SK-N-SH (cell line): ENCODE results near the gene JPH3. TPM values are rescaled to one million over a fixed set of nuclear protein-coding genes. Genes with fewer than 3 reads are reported as not detected.

Source experiments
- CTCF ChIA-PET: fragments of 300-600, 350-600 bp; formaldehyde crosslinking; extraction: SDS; loops from one replicate; lab custom pipeline; 2021; lab: Yijun Ruan, JAX
- POLR2A ChIA-PET: fragments of 350-600 bp; sonication (Branson Sonifier 250); formaldehyde crosslinking; extraction: SDS; loops from one replicate; lab custom pipeline; 2020; ENCODE audit warnings: antibody characterized with exemption, inconsistent platforms; lab: Yijun Ruan, JAX
- DNase-seq: peaks from one replicate; pipeline ENCODE4 v3.0.0; 2012
- H2AFZ ChIP-seq: fragments of 200-600 bp; sonication (generic); 2 replicates; pipeline ENCODE4 v1.8.1; 2016; ENCODE audit warnings: antibody characterized with exemption, mild to moderate bottlenecking, low read depth
- H3F3A ChIP-seq: fragments of 200-600 bp; sonication (generic); replicated peaks from 2 replicates; pipeline ENCODE3; 2016; ENCODE audit warnings: antibody characterized with exemption, mild to moderate bottlenecking; ENCODE audit not compliant: insufficient read depth
- H3K27ac ChIP-seq, 2 experiments: fragments of 200-500 bp in 1 of 2; fragments of 200-600 bp in 1 of 2; sonication (Bioruptor generic) in 1 of 2; sonication (generic), shearing (Covaris generic) in 1 of 2; 2 replicates each; pipeline versions ENCODE4 v1.5.1 to v1.6.1; 2014 to 2016; ENCODE audit warnings: low read depth in 2 of 2, inconsistent platforms in 1 of 2, low read length in 1 of 2, mild to moderate bottlenecking in 1 of 2, mixed read lengths in 1 of 2
- H3K27me3 ChIP-seq: fragments of 200-600 bp; sonication (generic), shearing (Covaris generic); 2 replicates; pipeline ENCODE4 v1.6.1; 2016; ENCODE audit warnings: mixed run types; ENCODE audit not compliant: insufficient read depth
- H3K36me3 ChIP-seq, 2 experiments: fragments of 200-500 bp in 1 of 2; fragments of 200-600 bp in 1 of 2; sonication (Bioruptor generic) in 1 of 2; sonication (generic) in 1 of 2; replicated peaks in 1 of 2; 2 replicates each; pipeline versions ENCODE3 to v1.5.1; 2014 to 2016; ENCODE audit warnings: low read length in 1 of 2, mild to moderate bottlenecking in 1 of 2; ENCODE audit not compliant: insufficient read depth in 2 of 2, control insufficient read depth in 1 of 2
- H3K4me1 ChIP-seq, 2 experiments: fragments of 200-500 bp in 1 of 2; fragments of 200-600 bp in 1 of 2; sonication (Bioruptor generic) in 1 of 2; sonication (generic), shearing (Covaris generic) in 1 of 2; 2 replicates each; pipeline versions ENCODE4 v1.5.1 to v1.6.1; 2014 to 2016; ENCODE audit warnings: low read depth in 1 of 2, low read length in 1 of 2, mixed run types in 1 of 2; ENCODE audit not compliant: insufficient read depth in 2 of 2, control insufficient read depth in 1 of 2
- H3K4me2 ChIP-seq: fragments of 200-600 bp; sonication (generic), shearing (Covaris generic); 2 replicates; pipeline ENCODE4 v1.6.1; 2017; ENCODE audit warnings: mixed run types
- H3K4me3 ChIP-seq, 2 experiments: fragments of 200-500 bp in 1 of 2; fragments of 200-600 bp in 1 of 2; sonication (Bioruptor generic) in 1 of 2; sonication (generic), shearing (Covaris generic) in 1 of 2; 2 replicates each; pipeline versions ENCODE4 v1.5.1 to v1.8.1; 2014 to 2016; ENCODE audit warnings: low read depth in 2 of 2, inconsistent platforms in 1 of 2, low read length in 1 of 2, mild to moderate bottlenecking in 1 of 2, mixed read lengths in 1 of 2, moderate library complexity in 1 of 2
- H3K79me2 ChIP-seq: fragments of 200-600 bp; sonication (generic); 2 replicates; pipeline ENCODE4 v1.8.1; 2017; ENCODE audit warnings: mild to moderate bottlenecking; ENCODE audit not compliant: insufficient read depth
- H3K9ac ChIP-seq: fragments of 200-600 bp; sonication (generic); 2 replicates; pipeline ENCODE4 v1.6.1; 2017; ENCODE audit warnings: mixed run types
- H3K9me2 ChIP-seq: fragments of 200-600 bp; sonication (generic); 2 replicates; pipeline ENCODE4 v1.6.1; 2017; ENCODE audit warnings: mixed run types
- H3K9me3 ChIP-seq: fragments of 200-600 bp; sonication (generic); 2 replicates; pipeline ENCODE4 v1.6.1; 2017; ENCODE audit warnings: mixed run types, mild to moderate bottlenecking, moderate library complexity
- H4K20me1 ChIP-seq: fragments of 200-600 bp; sonication (generic); 2 replicates; pipeline ENCODE4 v1.6.1; 2017; ENCODE audit warnings: mild to moderate bottlenecking, mixed run types; ENCODE audit not compliant: insufficient read depth
- CHD2 ChIP-seq: fragments of 150-350 bp; IDR thresholded peaks from 2 replicates; pipeline ENCODE4 v1.6.1; 2018; ENCODE audit warnings: low read length; ENCODE audit not compliant: partially characterized antibody
- ELF1 ChIP-seq: IDR thresholded peaks from 2 replicates; pipeline ENCODE4 v1.4.0; 2012
- EP300 ChIP-seq, 2 experiments: IDR thresholded peaks; 2 replicates each; pipeline versions ENCODE4 v1.4.0 to v1.6.1; 2012; ENCODE audit warnings: borderline replicate concordance in 1 of 2, low read depth in 1 of 2, low read length in 1 of 2
- EZH2phosphoT487 ChIP-seq: fragments of 200-600 bp; sonication (generic); IDR thresholded peaks from 2 replicates; pipeline ENCODE4 v1.6.1; 2017; ENCODE audit warnings: low read depth, mixed run types, mild to moderate bottlenecking, antibody characterized with exemption, moderate library complexity, borderline replicate concordance
- FOXJ3 ChIP-seq: sonication (generic); formaldehyde crosslinking; IDR thresholded peaks from 2 replicates; pipeline ENCODE4 v1.5.1; 2020; ENCODE audit warnings: mild to moderate bottlenecking, missing genetic modification reagents
- FOXM1 ChIP-seq: IDR thresholded peaks from 2 replicates; pipeline ENCODE4 v1.4.0; 2012; ENCODE audit warnings: low read depth, mild to moderate bottlenecking
- GABPA ChIP-seq: IDR thresholded peaks from 2 replicates; pipeline ENCODE4 v1.4.0; 2012; ENCODE audit warnings: low read depth, mild to moderate bottlenecking
- JUND ChIP-seq: IDR thresholded peaks from 2 replicates; pipeline ENCODE4 v1.4.0; 2012
- MEF2A ChIP-seq: IDR thresholded peaks from 2 replicates; pipeline ENCODE4 v1.4.0; 2012; ENCODE audit warnings: low read depth, borderline replicate concordance
- NFIC ChIP-seq: IDR thresholded peaks from 2 replicates; pipeline ENCODE4 v1.4.0; 2012; ENCODE audit warnings: borderline replicate concordance
- NRF1 ChIP-seq: IDR thresholded peaks from 2 replicates; pipeline ENCODE4 v1.6.1; 2012; ENCODE audit warnings: low read depth, mild to moderate bottlenecking, low read length
- POLR2AphosphoS5 ChIP-seq: IDR thresholded peaks from 2 replicates; pipeline ENCODE4 v1.6.1; 2012; ENCODE audit warnings: low read depth, low read length
- RAD21 ChIP-seq: IDR thresholded peaks from 2 replicates; pipeline ENCODE4 v1.6.1; 2012; ENCODE audit warnings: mild to moderate bottlenecking, low read length
- RCOR1 ChIP-seq: fragments of 150-350 bp; IDR thresholded peaks from 2 replicates; pipeline ENCODE4 v1.6.1; 2017; ENCODE audit warnings: antibody characterized with exemption, low read length
- RFX5 ChIP-seq: IDR thresholded peaks from 2 replicates; pipeline ENCODE4 v1.6.1; 2012; ENCODE audit warnings: mild to moderate bottlenecking, improper control_type of control experiment, low read length
- RXRA ChIP-seq: IDR thresholded peaks from 2 replicates; pipeline ENCODE4 v1.4.0; 2012; ENCODE audit warnings: low read depth, mild to moderate bottlenecking, borderline replicate concordance
- TAF1 ChIP-seq: IDR thresholded peaks from 2 replicates; pipeline ENCODE4 v1.6.1; 2012; ENCODE audit warnings: low read depth, mild to moderate bottlenecking, low read length, moderate library complexity, borderline replicate concordance
- TCF12 ChIP-seq: IDR thresholded peaks from 2 replicates; pipeline ENCODE4 v1.4.0; 2012
- TEAD4 ChIP-seq: IDR thresholded peaks from 2 replicates; pipeline ENCODE4 v1.4.0; 2012; ENCODE audit warnings: mild to moderate bottlenecking, borderline replicate concordance; ENCODE audit not compliant: insufficient read depth
- YY1 ChIP-seq: IDR thresholded peaks from 2 replicates; pipeline ENCODE4 v1.4.0; 2012; ENCODE audit warnings: low read depth, mild to moderate bottlenecking
- WGBS: methylation state at CpG from one replicate; pipeline ENCODE4 v1.1.6; 2017; ENCODE audit warnings: low lambda C conversion rate; 5-methylcytosine and 5-hydroxymethylcytosine counted together
- polyA plus RNA-seq, 3 experiments: library from polyadenylated mRNA; depleted of rRNA; stranded (reverse); fragments of >200 nt; gene quantifications; 2 replicates each; pipeline ENCODE4 v1.2.3, GENCODE V29; 2012
- TF ChIP-seq, protein P1 (sequence below): IDR thresholded peaks from 2 replicates; pipeline ENCODE4 v1.4.0; 2012; ENCODE audit warnings: low read depth, borderline replicate concordance
- TF ChIP-seq, protein P2 (sequence below): IDR thresholded peaks from 2 replicates; pipeline ENCODE4 v1.4.0; 2012; ENCODE audit warnings: low read depth
- TF ChIP-seq, protein P3 (sequence below): IDR thresholded peaks from 2 replicates; pipeline ENCODE4 v1.4.0; 2012; ENCODE audit warnings: low read depth, borderline replicate concordance
- TF ChIP-seq, protein P4 (sequence below): IDR thresholded peaks from 2 replicates; pipeline ENCODE4; 2012
- TF ChIP-seq, protein P5 (sequence below): fragments of 200-600 bp; sonication (generic); IDR thresholded peaks from 2 replicates; pipeline ENCODE4 v1.6.1; 2017; ENCODE audit warnings: antibody characterized with exemption, mild to moderate bottlenecking, moderate library complexity

JPH3 gene
- polyA plus RNA-seq, 1 of the 3 experiments (the other 2 are of a cell fraction): 0.25 TPM

DNA sequence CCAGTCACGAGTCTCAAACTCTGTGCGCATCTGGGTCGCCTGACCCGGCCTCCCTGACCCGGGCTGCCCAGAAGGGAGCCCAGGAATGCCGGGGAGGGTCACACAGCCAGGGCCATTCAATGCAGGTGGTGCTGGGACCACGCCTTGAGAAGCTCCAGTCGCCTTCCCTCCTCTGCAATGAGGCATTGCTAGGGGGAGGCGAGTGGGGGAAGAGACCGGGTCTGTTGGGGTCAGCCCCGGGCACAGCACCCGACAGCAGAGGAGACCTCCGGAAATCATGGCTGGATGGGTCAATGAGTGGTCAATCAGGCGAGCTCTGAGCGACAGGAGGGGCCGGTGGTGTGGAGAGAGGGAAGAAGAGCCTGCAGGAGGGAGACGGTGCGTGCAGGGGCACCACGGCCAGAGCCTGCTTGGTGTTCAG lies 13.3 kb downstream of the JPH3 start:
- TF ChIP-seq FOXM1 (no peak), EZH2phosphoT487 (no peak), TEAD4 (no peak), YY1 (no peak), RFX5 (no peak), RXRA (no peak), EP300 (IDR thresholded peaks at IDR 0.05; ENCODE audit: borderline replicate concordance in 1 of 2, low read depth in 1 of 2, low read length in 1 of 2) (no peak), TCF12 (no peak), CHD2 (no peak), POLR2AphosphoS5 (no peak), GABPA (no peak), TAF1 (no peak), FOXJ3 (CRISPR knock-in tag) (no peak), JUND (no peak), NFIC (no peak)
- TF ChIP-seq, protein P1, sequence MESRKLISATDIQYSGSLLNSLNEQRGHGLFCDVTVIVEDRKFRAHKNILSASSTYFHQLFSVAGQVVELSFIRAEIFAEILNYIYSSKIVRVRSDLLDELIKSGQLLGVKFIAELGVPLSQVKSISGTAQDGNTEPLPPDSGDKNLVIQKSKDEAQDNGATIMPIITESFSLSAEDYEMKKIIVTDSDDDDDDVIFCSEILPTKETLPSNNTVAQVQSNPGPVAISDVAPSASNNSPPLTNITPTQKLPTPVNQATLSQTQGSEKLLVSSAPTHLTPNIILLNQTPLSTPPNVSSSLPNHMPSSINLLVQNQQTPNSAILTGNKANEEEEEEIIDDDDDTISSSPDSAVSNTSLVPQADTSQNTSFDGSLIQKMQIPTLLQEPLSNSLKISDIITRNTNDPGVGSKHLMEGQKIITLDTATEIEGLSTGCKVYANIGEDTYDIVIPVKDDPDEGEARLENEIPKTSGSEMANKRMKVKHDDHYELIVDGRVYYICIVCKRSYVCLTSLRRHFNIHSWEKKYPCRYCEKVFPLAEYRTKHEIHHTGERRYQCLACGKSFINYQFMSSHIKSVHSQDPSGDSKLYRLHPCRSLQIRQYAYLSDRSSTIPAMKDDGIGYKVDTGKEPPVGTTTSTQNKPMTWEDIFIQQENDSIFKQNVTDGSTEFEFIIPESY: no peak
- TF ChIP-seq, protein P2, sequence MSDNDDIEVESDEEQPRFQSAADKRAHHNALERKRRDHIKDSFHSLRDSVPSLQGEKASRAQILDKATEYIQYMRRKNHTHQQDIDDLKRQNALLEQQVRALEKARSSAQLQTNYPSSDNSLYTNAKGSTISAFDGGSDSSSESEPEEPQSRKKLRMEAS: no peak
- TF ChIP-seq, protein P3, sequence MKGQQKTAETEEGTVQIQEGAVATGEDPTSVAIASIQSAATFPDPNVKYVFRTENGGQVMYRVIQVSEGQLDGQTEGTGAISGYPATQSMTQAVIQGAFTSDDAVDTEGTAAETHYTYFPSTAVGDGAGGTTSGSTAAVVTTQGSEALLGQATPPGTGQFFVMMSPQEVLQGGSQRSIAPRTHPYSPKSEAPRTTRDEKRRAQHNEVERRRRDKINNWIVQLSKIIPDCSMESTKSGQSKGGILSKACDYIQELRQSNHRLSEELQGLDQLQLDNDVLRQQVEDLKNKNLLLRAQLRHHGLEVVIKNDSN: no peak
- 63% methylated on average over 17 of the region's 19 CpGs for WGBS

DNA sequence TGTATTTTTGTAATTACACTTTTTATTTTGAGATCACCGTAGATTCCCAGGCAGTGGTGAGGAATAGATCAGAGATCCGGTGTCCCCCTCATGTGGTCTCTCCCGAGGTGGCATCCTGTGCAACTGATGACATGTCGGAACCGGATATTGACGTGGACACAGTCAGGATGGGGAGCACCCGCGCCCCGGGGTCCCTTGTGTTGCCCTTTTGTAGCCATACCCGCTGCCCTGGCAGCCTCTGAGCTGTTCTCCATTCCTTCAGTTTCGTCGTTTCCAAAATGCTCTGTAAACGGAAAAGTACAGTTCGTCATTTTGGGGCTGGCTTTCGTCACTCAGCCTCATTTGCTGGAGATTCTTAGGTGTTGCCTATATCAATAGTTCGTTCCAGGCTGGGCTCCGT lies 14.2 kb downstream of the JPH3 start:
- Histone ChIP-seq H3K36me3 (no peaks in the 10 kb centered on the region), H3K4me1 (no peaks in the 10 kb centered on the region), H3K4me3 (no peak overlapping the region), H3K4me2 (no peak overlapping the region), H3K27me3 (peaks cover 5% of the 10 kb centered on the region), H3K9ac (no peak overlapping the region), H3K9me3 (no peaks in the 10 kb centered on the region), H4K20me1 (no peaks in the 10 kb centered on the region), H3K9me2 (no peaks in the 10 kb centered on the region), H3K27ac (no peak overlapping the region), H2AFZ (no peak overlapping the region), H3F3A (no peaks in the 10 kb centered on the region), H3K79me2 (no peaks in the 10 kb centered on the region)
- ChIA-PET CTCF (interaction anchor here (1.4 to 5.4 kb wide), 3 partner anchors 11 to 19 kb away, joined by 3 to 37 read pairs (median 5); no protein-coding TSS in a partner anchor), POLR2A (no interaction called here)
- WGBS: 69% methylated on average over 17 of the region's 17 CpGs
- no peak for DNase-seq
- no peak for TF ChIP-seq YY1
- TF ChIP-seq, protein P4, sequence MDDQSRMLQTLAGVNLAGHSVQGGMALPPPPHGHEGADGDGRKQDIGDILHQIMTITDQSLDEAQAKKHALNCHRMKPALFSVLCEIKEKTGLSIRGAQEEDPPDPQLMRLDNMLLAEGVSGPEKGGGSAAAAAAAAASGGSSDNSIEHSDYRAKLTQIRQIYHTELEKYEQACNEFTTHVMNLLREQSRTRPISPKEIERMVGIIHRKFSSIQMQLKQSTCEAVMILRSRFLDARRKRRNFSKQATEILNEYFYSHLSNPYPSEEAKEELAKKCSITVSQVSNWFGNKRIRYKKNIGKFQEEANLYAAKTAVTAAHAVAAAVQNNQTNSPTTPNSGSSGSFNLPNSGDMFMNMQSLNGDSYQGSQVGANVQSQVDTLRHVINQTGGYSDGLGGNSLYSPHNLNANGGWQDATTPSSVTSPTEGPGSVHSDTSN: no peak
- no peak for TF ChIP-seq FOXM1
- no peak for TF ChIP-seq FOXJ3 (CRISPR knock-in tag)
- TF ChIP-seq GABPA: no peak
- TF ChIP-seq RCOR1: no peak
- TF ChIP-seq NRF1: no peak
- TF ChIP-seq JUND: no peak
- TF ChIP-seq, protein P2: no peak
- no peak for TF ChIP-seq ELF1
- no peak for TF ChIP-seq EZH2phosphoT487
- TF ChIP-seq, protein P5, sequence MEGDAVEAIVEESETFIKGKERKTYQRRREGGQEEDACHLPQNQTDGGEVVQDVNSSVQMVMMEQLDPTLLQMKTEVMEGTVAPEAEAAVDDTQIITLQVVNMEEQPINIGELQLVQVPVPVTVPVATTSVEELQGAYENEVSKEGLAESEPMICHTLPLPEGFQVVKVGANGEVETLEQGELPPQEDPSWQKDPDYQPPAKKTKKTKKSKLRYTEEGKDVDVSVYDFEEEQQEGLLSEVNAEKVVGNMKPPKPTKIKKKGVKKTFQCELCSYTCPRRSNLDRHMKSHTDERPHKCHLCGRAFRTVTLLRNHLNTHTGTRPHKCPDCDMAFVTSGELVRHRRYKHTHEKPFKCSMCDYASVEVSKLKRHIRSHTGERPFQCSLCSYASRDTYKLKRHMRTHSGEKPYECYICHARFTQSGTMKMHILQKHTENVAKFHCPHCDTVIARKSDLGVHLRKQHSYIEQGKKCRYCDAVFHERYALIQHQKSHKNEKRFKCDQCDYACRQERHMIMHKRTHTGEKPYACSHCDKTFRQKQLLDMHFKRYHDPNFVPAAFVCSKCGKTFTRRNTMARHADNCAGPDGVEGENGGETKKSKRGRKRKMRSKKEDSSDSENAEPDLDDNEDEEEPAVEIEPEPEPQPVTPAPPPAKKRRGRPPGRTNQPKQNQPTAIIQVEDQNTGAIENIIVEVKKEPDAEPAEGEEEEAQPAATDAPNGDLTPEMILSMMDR: no peak
- TF ChIP-seq MEF2A: no peak
- no peak for TF ChIP-seq RAD21
- no peak for TF ChIP-seq RXRA

More for the DNA sequence above, 13.3 kb downstream of the JPH3 start:
- Histone ChIP-seq H3K4me1 (no peaks in the 10 kb centered on the region), H3K4me3 (no peak overlapping the region), H3K36me3 (no peaks in the 10 kb centered on the region), H3K79me2 (no peaks in the 10 kb centered on the region), H3F3A (no peaks in the 10 kb centered on the region), H3K9ac (no peak overlapping the region), H3K9me3 (no peaks in the 10 kb centered on the region), H4K20me1 (no peaks in the 10 kb centered on the region), H3K27me3 (peaks cover 9% of the 10 kb centered on the region), H2AFZ (no peak overlapping the region), H3K27ac (no peak overlapping the region), H3K4me2 (no peak overlapping the region), H3K9me2 (no peaks in the 10 kb centered on the region)
- CTCF ChIA-PET: interaction anchor here (1.2 to 5.4 kb wide), 4 partner anchors 10 to 154 kb away, joined by 3 to 37 read pairs (median 4); no protein-coding TSS in a partner anchor
- POLR2A ChIA-PET: no interaction called here
- DNase-seq: no peak
